ENCODE data around the gene PURB. TPM values are rescaled to one million over a fixed set of nuclear protein-coding genes. Genes with fewer than 3 reads are reported as not detected.
"Not testable (repeated sequence)": the region's sequence is repeated elsewhere in the genome, so short reads cannot be mapped to it uniquely, and the experiment has no call there.

PURB gene
- total and polyA plus RNA-seq, 4 donors, result 0.92 to 11.4 (median 5.8) TPM

DNA sequence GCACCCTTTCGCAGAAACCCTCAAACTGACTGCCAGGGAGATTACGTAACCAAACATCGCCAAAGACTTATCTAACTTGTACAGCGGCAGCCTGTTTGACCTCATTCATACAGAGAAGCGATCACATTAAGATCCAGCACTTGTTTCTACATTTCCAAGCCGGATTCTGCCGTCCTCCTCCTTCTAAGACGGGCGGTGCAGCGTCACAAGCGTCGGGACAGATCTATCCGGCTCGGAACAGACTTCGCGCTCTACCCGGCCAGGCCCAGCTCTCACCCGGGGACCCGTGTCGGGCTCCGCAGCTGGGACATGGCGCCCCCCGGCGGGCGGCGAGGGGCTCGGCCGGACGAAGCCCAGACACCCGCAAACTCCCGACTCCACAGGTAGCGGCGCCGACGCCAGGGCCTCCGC, 37.8 kb downstream of the PURB start:
- Histone ChIP-seq H3K27me3 (ENCODE audit: control insufficient read depth in 4 of 4, insufficient read depth in 4 of 4, low read length in 3 of 4) (no peaks in the 10 kb centered on the region), H3K27ac (ENCODE audit: low read depth in 1 of 2, low read length in 2 of 2) (peak overlapping the region; percentile 94 to 97), H3K9me3 (ENCODE audit: control insufficient read depth in 4 of 4, low read length in 3 of 4) (no peaks in the 10 kb centered on the region), H3K9ac (ENCODE audit: low read depth in 1 of 2, low read length in 2 of 2) (peak overlapping the region; percentile 74 to 89), H3K36me3 (ENCODE audit: control insufficient read depth in 4 of 4, insufficient read depth in 3 of 4, low read depth in 1 of 4, low read length in 3 of 4) (no peaks in the 10 kb centered on the region), H3K4me1 (ENCODE audit: control insufficient read depth in 4 of 4, insufficient read depth in 4 of 4, low read length in 3 of 4) (peaks cover 1 to 17% (median 8%) of the 10 kb centered on the region in 4 donors), H3K4me3 (ENCODE audit: low read depth in 1 of 3, low read length in 3 of 3) (peak overlapping the region; percentile 65 to 94 (median 78))
- under 1% methylated on average over 36 of the region's 36 CpGs for WGBS
- peak; percentile 77 to 81 for TF ChIP-seq RAD21 (IDR thresholded peaks at IDR 0.05)
- no peak for TF ChIP-seq EGR1 (IDR thresholded peaks at IDR 0.05; ENCODE audit: low read depth in 2 of 2)
- TF ChIP-seq, protein P1, sequence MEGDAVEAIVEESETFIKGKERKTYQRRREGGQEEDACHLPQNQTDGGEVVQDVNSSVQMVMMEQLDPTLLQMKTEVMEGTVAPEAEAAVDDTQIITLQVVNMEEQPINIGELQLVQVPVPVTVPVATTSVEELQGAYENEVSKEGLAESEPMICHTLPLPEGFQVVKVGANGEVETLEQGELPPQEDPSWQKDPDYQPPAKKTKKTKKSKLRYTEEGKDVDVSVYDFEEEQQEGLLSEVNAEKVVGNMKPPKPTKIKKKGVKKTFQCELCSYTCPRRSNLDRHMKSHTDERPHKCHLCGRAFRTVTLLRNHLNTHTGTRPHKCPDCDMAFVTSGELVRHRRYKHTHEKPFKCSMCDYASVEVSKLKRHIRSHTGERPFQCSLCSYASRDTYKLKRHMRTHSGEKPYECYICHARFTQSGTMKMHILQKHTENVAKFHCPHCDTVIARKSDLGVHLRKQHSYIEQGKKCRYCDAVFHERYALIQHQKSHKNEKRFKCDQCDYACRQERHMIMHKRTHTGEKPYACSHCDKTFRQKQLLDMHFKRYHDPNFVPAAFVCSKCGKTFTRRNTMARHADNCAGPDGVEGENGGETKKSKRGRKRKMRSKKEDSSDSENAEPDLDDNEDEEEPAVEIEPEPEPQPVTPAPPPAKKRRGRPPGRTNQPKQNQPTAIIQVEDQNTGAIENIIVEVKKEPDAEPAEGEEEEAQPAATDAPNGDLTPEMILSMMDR (IDR thresholded peaks at IDR 0.05; ENCODE audit: low read depth, low read length, missing input control), result peak; percentile 79
- no peak for TF ChIP-seq HNF4G (IDR thresholded peaks at IDR 0.05)
- DNase-seq (ENCODE audit: low spot score), result peak; percentile 90

DNA sequence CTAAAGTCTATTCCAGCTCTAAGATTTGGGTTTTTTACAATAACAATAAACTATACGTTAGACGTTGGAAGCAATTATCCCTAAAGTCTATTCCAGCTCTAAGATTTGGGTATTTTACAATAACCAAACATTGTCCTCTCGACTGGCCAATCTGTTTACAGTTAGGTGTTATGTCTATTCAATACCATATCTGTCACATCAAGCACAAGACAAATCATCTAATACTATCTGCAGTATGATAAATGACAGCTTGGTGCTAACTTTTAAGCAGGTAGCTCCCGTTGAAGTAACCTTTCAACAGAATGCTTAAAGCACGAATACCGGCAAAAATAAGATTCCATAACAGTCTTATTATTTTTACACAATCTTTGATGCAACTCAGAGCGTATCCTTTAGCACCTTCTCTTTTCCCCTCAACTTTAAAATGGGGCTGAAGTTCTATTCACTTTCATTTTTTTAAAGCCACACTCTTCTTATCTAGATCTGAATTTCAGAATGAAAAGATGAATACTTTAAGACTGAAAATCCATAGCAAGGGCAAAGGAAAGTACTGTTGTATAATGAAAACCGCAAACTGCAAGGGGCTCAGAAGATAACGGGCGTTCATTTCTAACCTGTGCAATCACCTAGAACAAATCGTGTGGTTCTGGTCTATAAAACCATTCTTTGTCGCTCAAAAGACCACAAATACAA, 38.4 kb downstream of the PURB start:
- peak overlapping the region; percentile 65 to 94 (median 78) for H3K4me3 ChIP-seq (ENCODE audit: low read depth in 1 of 3, low read length in 3 of 3)
- peak; percentile 22 for TF ChIP-seq TAF1 (conservative IDR thresholded peaks at IDR 0.05)
- TF ChIP-seq SP1 (IDR thresholded peaks at IDR 0.05), result no peak
- no peak for DNase-seq (ENCODE audit: low spot score)
- H3K4me1 ChIP-seq (ENCODE audit: control insufficient read depth in 4 of 4, insufficient read depth in 4 of 4, low read length in 3 of 4), result peaks cover 1 to 17% (median 8%) of the 10 kb centered on the region in 4 donors
- WGBS, result under 1% methylated on average over 12 of the region's 12 CpGs
- peak overlapping the region; percentile 74 to 89 for H3K9ac ChIP-seq (ENCODE audit: low read depth in 1 of 2, low read length in 2 of 2)
- H3K9me3 ChIP-seq (ENCODE audit: control insufficient read depth in 4 of 4, low read length in 3 of 4), result no peaks in the 10 kb centered on the region
- H3K36me3 ChIP-seq (ENCODE audit: control insufficient read depth in 4 of 4, insufficient read depth in 3 of 4, low read depth in 1 of 4, low read length in 3 of 4), result no peaks in the 10 kb centered on the region
- no peaks in the 10 kb centered on the region for H3K27me3 ChIP-seq (ENCODE audit: control insufficient read depth in 4 of 4, insufficient read depth in 4 of 4, low read length in 3 of 4)
- peak overlapping the region; percentile 94 to 97 for H3K27ac ChIP-seq (ENCODE audit: low read depth in 1 of 2, low read length in 2 of 2)

DNA sequence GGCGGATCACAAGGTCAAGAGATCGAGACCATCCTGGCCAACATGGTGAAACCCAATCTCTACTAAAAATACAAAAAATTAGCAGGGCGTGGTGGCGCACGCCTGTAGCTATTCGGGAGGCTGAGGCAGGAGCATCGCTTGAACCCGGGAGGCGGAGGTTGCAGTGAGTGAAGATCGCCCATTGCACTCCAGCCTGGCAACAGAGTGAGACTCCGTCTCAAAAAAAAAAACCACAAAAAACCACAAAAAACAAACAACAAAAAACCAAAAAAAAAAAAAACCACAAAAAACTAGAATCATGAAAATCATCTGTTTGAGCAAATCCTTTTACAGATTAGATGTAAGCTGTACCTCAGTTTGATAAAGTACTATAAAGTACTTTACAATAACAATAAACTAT, 38.9 kb downstream of the PURB start:
- DNase-seq (ENCODE audit: low spot score); H3K36me3 ChIP-seq (ENCODE audit: control insufficient read depth in 4 of 4, insufficient read depth in 3 of 4, low read depth in 1 of 4, low read length in 3 of 4); H3K9me3 ChIP-seq (ENCODE audit: control insufficient read depth in 4 of 4, low read length in 3 of 4); H3K27me3 ChIP-seq (ENCODE audit: control insufficient read depth in 4 of 4, insufficient read depth in 4 of 4, low read length in 3 of 4): not testable (repeated sequence)
- peak overlapping the region; percentile 74 to 89 for H3K9ac ChIP-seq (ENCODE audit: low read depth in 1 of 2, low read length in 2 of 2)
- peak overlapping the region in 2 of 3 donors; percentile 78 to 94 for H3K4me3 ChIP-seq (ENCODE audit: low read depth in 1 of 3, low read length in 3 of 3)
- peak overlapping the region in 1 of 2 donors; percentile 97 for H3K27ac ChIP-seq (ENCODE audit: low read depth in 1 of 2, low read length in 2 of 2)
- peaks cover 1 to 17% (median 8%) of the 10 kb centered on the region in 4 donors for H3K4me1 ChIP-seq (ENCODE audit: control insufficient read depth in 4 of 4, insufficient read depth in 4 of 4, low read length in 3 of 4)
- WGBS, result 53% methylated on average over 11 of the region's 11 CpGs

DNA sequence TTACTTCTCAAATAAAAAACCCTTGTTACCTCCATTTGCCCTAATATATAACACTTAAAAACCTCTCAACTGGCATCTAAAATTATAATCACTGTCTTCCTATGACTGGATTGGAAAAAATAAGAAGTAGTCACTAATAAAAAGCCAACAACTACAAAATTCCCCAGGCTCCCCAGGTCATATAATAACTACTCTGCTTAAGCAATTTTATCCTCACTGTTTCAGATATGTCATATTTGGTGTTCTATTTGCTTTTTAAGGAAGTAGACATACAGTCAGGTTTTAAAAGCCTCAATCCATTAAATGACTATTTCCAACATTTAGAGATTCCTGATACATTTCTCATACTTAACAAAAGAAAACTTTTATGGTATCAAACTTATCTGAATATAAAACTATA, 39.9 kb downstream of the PURB start:
- H3K27me3 ChIP-seq (ENCODE audit: control insufficient read depth in 4 of 4, insufficient read depth in 4 of 4, low read length in 3 of 4), result no peaks in the 10 kb centered on the region
- no peak overlapping the region for H3K4me3 ChIP-seq (ENCODE audit: low read depth in 1 of 3, low read length in 3 of 3)
- peaks cover 1 to 17% (median 8%) of the 10 kb centered on the region in 4 donors for H3K4me1 ChIP-seq (ENCODE audit: control insufficient read depth in 4 of 4, insufficient read depth in 4 of 4, low read length in 3 of 4)
- no peak for DNase-seq (ENCODE audit: low spot score)
- H3K36me3 ChIP-seq (ENCODE audit: control insufficient read depth in 4 of 4, insufficient read depth in 3 of 4, low read depth in 1 of 4, low read length in 3 of 4), result peaks cover 0 to 7% (median 0%) of the 10 kb centered on the region in 4 donors
- TF ChIP-seq HNF4A (conservative IDR thresholded peaks at IDR 0.05) (no peak), NR2F2 (IDR thresholded peaks at IDR 0.05) (no peak), RXRA (IDR thresholded peaks at IDR 0.05) (no peak)
- TF ChIP-seq, protein P2, sequence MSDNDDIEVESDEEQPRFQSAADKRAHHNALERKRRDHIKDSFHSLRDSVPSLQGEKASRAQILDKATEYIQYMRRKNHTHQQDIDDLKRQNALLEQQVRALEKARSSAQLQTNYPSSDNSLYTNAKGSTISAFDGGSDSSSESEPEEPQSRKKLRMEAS (IDR thresholded peaks at IDR 0.05), result no peak
- TF ChIP-seq, protein P1 (IDR thresholded peaks at IDR 0.05; ENCODE audit: low read depth, low read length, missing input control), result no peak
- H3K9ac ChIP-seq (ENCODE audit: low read depth in 1 of 2, low read length in 2 of 2), result no peak overlapping the region
- H3K27ac ChIP-seq (ENCODE audit: low read depth in 1 of 2, low read length in 2 of 2), result no peak overlapping the region
- H3K9me3 ChIP-seq (ENCODE audit: control insufficient read depth in 4 of 4, low read length in 3 of 4), result no peaks in the 10 kb centered on the region

DNA sequence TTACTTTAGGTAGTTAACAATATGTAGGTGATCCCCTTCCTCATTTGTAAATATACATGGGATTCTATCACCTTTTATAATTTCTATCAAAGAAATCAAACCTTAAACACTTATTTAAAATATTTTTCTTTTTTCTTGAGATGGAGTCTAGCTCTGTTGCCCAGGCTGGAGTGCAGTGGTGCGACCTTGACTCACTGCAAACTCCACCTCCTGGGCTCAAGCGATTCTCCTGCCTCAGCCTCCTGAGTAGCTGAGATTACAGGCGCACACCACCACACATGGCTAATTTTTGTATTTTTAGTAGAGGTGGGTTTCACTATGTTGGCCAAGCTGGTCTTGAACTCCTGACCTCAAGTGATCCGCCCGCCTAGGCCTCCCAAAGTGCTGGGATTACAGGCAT, 41.9 kb downstream of the PURB start:
- not testable (repeated sequence) for H3K9me3 ChIP-seq (ENCODE audit: control insufficient read depth in 4 of 4, low read length in 3 of 4); H3K27ac ChIP-seq (ENCODE audit: low read depth in 1 of 2, low read length in 2 of 2); H3K27me3 ChIP-seq (ENCODE audit: control insufficient read depth in 4 of 4, insufficient read depth in 4 of 4, low read length in 3 of 4); H3K4me3 ChIP-seq (ENCODE audit: low read depth in 1 of 3, low read length in 3 of 3); DNase-seq (ENCODE audit: low spot score); H3K9ac ChIP-seq (ENCODE audit: low read depth in 1 of 2, low read length in 2 of 2)
- WGBS, result 98% methylated on average over 5 of the region's 5 CpGs
- Histone ChIP-seq H3K4me1 (ENCODE audit: control insufficient read depth in 4 of 4, insufficient read depth in 4 of 4, low read length in 3 of 4) (peaks cover 1 to 12% (median 8%) of the 10 kb centered on the region in 4 donors), H3K36me3 (ENCODE audit: control insufficient read depth in 4 of 4, insufficient read depth in 3 of 4, low read depth in 1 of 4, low read length in 3 of 4) (peaks cover 0 to 20% (median 5%) of the 10 kb centered on the region in 4 donors)

Data from liver (tissue), 9 donors.